Endothelial cell of umbilical vein (primary cell): Measurements from ENCODE around the gene UCKL1.
"Not testable (repeated sequence)": the region's sequence is repeated elsewhere in the genome, so short reads cannot be mapped to it uniquely, and the experiment has no call there.

Experiments used
- EZH2 ChIP-seq: IDR thresholded peaks from 2 replicates; pipeline ENCODE4 v1.6.1; 2012; ENCODE audit warnings: borderline replicate concordance, low read depth, mild to moderate bottlenecking, moderate library complexity, low read length, inconsistent platforms; ENCODE audit not compliant: severe bottlenecking
- POLR2A ChIP-seq: IDR thresholded peaks from 2 replicates; pipeline ENCODE4 v1.6.1; 2012; ENCODE audit warnings: low read depth, mild to moderate bottlenecking, control low read depth, low read length
- POLR2AphosphoS5 ChIP-seq: IDR thresholded peaks from 2 replicates; pipeline ENCODE4 v1.6.1; 2012; ENCODE audit warnings: low read depth, mild to moderate bottlenecking, control low read depth, low read length, moderate library complexity; ENCODE audit not compliant: insufficient read depth
- TF ChIP-seq, protein P1 (sequence below), 2 donors: IDR thresholded peaks; 1 replicate in 1 of 2; 2 replicates in 1 of 2; pipeline ENCODE4 v1.5.1; 2011; ENCODE audit warnings: low read length in 2 of 2, mild to moderate bottlenecking in 2 of 2, moderate library complexity in 2 of 2, control low read depth in 1 of 2, inconsistent platforms in 1 of 2, low read depth in 1 of 2; ENCODE audit not compliant: insufficient read depth in 1 of 2; ENCODE audit errors: extremely low read depth in 1 of 2
- TF ChIP-seq, protein P2 (sequence below): IDR thresholded peaks from 2 replicates; pipeline ENCODE4 v1.6.1; 2011; ENCODE audit not compliant: insufficient read depth, insufficient read length

DNA sequence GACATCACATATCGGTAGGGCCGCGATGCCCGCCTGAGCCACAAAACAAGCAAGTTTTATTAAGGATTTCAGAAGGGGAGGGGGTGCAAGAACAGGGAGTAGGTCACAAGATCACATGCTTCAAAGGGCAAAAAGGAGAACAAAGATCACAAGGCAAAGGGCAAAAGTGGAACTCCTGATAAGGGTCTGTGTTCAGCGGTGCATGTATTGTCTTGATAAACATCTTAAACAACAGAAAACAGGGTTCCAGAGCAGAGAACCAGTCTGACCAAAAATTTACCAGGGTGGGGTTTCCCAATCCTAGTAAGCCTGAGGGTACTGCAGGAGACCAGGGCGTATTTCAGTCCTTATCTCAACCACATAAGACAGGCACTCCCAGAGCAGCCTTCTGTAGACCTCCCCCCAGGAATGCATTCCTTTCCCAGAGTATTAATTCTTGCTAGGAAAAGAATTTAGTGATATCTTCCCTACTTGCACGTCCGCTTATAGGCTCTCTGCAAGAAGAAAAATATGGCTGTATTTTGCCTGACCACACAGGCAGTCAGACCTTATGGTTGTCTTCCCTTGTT is 39.8 kb downstream of the UCKL1 start:
- TF ChIP-seq, protein P1, sequence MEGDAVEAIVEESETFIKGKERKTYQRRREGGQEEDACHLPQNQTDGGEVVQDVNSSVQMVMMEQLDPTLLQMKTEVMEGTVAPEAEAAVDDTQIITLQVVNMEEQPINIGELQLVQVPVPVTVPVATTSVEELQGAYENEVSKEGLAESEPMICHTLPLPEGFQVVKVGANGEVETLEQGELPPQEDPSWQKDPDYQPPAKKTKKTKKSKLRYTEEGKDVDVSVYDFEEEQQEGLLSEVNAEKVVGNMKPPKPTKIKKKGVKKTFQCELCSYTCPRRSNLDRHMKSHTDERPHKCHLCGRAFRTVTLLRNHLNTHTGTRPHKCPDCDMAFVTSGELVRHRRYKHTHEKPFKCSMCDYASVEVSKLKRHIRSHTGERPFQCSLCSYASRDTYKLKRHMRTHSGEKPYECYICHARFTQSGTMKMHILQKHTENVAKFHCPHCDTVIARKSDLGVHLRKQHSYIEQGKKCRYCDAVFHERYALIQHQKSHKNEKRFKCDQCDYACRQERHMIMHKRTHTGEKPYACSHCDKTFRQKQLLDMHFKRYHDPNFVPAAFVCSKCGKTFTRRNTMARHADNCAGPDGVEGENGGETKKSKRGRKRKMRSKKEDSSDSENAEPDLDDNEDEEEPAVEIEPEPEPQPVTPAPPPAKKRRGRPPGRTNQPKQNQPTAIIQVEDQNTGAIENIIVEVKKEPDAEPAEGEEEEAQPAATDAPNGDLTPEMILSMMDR (IDR thresholded peaks at IDR 0.05; ENCODE audit: extremely low read depth in 1 of 2, insufficient read depth in 1 of 2, low read depth in 1 of 2, low read length in 2 of 2) = not testable (repeated sequence)
- TF ChIP-seq POLR2A, POLR2AphosphoS5, EZH2: not testable (repeated sequence)
- TF ChIP-seq, protein P2, sequence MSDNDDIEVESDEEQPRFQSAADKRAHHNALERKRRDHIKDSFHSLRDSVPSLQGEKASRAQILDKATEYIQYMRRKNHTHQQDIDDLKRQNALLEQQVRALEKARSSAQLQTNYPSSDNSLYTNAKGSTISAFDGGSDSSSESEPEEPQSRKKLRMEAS = not testable (repeated sequence)
